Bronchial epithelial cell (primary cell): Measurements from ENCODE around the gene DPYSL5. TPM values are rescaled to one million over a fixed set of nuclear protein-coding genes. Genes with fewer than 3 reads are reported as not detected.

Experiments used
- DNase-seq: peaks from one replicate; pipeline ENCODE4 v3.0.0-alpha.2; 2010; ENCODE audit warnings: low read depth
- FAIRE-seq: peaks from 2 replicates; lab custom pipeline; 2011; peaks lifted over from hg19 to GRCh38; lab: Jason Lieb, UNC
- H3K27me3 ChIP-seq: 2 replicates; pipeline ENCODE4 v1.5.1; 2011; ENCODE audit warnings: low read length; ENCODE audit not compliant: control insufficient read depth, insufficient read depth
- H3K36me3 ChIP-seq: 2 replicates; pipeline ENCODE4 v1.5.1; 2011; ENCODE audit warnings: low read length; ENCODE audit not compliant: control insufficient read depth, insufficient read depth
- H3K4me3 ChIP-seq: 2 replicates; pipeline ENCODE4 v1.5.1; 2011; ENCODE audit warnings: mild to moderate bottlenecking, low read depth, low read length, control low read depth
- CTCF ChIP-seq: IDR thresholded peaks from 2 replicates; pipeline ENCODE4 v1.5.1; 2011; ENCODE audit warnings: mild to moderate bottlenecking, moderate library complexity, low read length, control low read depth, inconsistent platforms; ENCODE audit not compliant: insufficient read depth, severe bottlenecking
- total RNA-seq: library from RNA; depleted of rRNA; stranded (reverse); fragments of >200 nt; gene quantifications from 2 replicates; pipeline ENCODE4 v1.2.1, GENCODE V29; 2014

Gene DPYSL5
- total RNA-seq, 1 donor from 2014 or later = not detected

GRCh38 chr2:26948800-26949199 lies 100.9 kb downstream of the DPYSL5 start:
- Histone ChIP-seq H3K27me3 (peaks cover 3% of the 10 kb centered on the region), H3K4me3 (no peak overlapping the region), H3K36me3 (no peaks in the 10 kb centered on the region)
- FAIRE-seq (no peak), DNase-seq (no peak)
- TF ChIP-seq CTCF = no peak

- DNase-seq = no peak
- no peak for TF ChIP-seq CTCF
- H3K27me3 ChIP-seq = peaks cover 3% of the 10 kb centered on the region
- no peak overlapping the region for H3K4me3 ChIP-seq
- FAIRE-seq = no peak
- H3K36me3 ChIP-seq = no peaks in the 10 kb centered on the region
Measured at GRCh38 chr2:26950246-26950645, 102.3 kb downstream of the DPYSL5 start.

- TF ChIP-seq CTCF = no peak
- no peaks in the 10 kb centered on the region for H3K36me3 ChIP-seq
- DNase-seq (no peak), FAIRE-seq (no peak)
- no peak overlapping the region for H3K4me3 ChIP-seq
- peaks cover 1% of the 10 kb centered on the region for H3K27me3 ChIP-seq
Measured at GRCh38 chr2:26951236-26951635, 103.3 kb downstream of the DPYSL5 start.

GRCh38 chr2:26952374-26952773 lies 104.4 kb downstream of the DPYSL5 start:
- FAIRE-seq (no peak), DNase-seq (no peak)
- TF ChIP-seq CTCF = no peak
- Histone ChIP-seq H3K27me3 (peaks cover 1% of the 10 kb centered on the region), H3K4me3 (no peak overlapping the region), H3K36me3 (no peaks in the 10 kb centered on the region)

- Histone ChIP-seq H3K4me3 (no peak overlapping the region), H3K27me3 (peaks cover 7% of the 10 kb centered on the region), H3K36me3 (no peaks in the 10 kb centered on the region)
- TF ChIP-seq CTCF = no peak
- DNase-seq (no peak), FAIRE-seq (no peak)
Measured at GRCh38 chr2:26954135-26954534, 106.2 kb downstream of the DPYSL5 start.

- FAIRE-seq (no peak), DNase-seq (no peak)
- peaks cover 13% of the 10 kb centered on the region for H3K27me3 ChIP-seq
- no peak for TF ChIP-seq CTCF
- no peak overlapping the region for H3K4me3 ChIP-seq
- no peaks in the 10 kb centered on the region for H3K36me3 ChIP-seq
Measured at GRCh38 chr2:26957041-26957440, 109.1 kb downstream of the DPYSL5 start.
